GM18909 (cell line): ENCODE results near the gene KCNJ11.

Source experiments
- ATAC-seq: cut with Tn5 transposase; IDR thresholded peaks from one replicate; pipeline ENCODE4 v1.9.1; 2021; ENCODE audit warnings: mild to moderate bottlenecking; ENCODE audit not compliant: unreplicated experiment, poor library complexity

Gene KCNJ11

GRCh38 chr11:17369684-17370243, 18.7 kb downstream of the KCNJ11 start:
- no peak for ATAC-seq

GRCh38 chr11:17369094-17369493, 19.4 kb downstream of the KCNJ11 start:
- no peak for ATAC-seq

GRCh38 chr11:17368551-17368950, 19.9 kb downstream of the KCNJ11 start:
- ATAC-seq, result no peak

- no peak for ATAC-seq
Observed at GRCh38 chr11:17366495-17366894, 22.0 kb downstream of the KCNJ11 start.

- ATAC-seq, result peak; percentile 58
Observed at GRCh38 chr11:17354601-17354991, 33.9 kb downstream of the KCNJ11 start.

- ATAC-seq, result no peak
Observed at GRCh38 chr11:17353821-17354600, 34.4 kb downstream of the KCNJ11 start.

GRCh38 chr11:17352950-17353820, 35.3 kb downstream of the KCNJ11 start:
- ATAC-seq, result peak; percentile 54

GRCh38 chr11:17351510-17352176, 36.8 kb downstream of the KCNJ11 start, which contains the start of gene NCR3LG1:
NCR3LG1 (plus strand) TSS chr11:17351800; CDS start chr11:17351970, 170 bp downstream.
- no peak for ATAC-seq

- ATAC-seq, result no peak
Observed at GRCh38 chr11:17351172-17351509, 37.3 kb downstream of the KCNJ11 start.

GRCh38 chr11:17350455-17351171, 37.8 kb downstream of the KCNJ11 start:
- no peak for ATAC-seq

- no peak for ATAC-seq
Observed at GRCh38 chr11:17347676-17348075, 40.8 kb downstream of the KCNJ11 start.

- ATAC-seq, result no peak
Observed at GRCh38 chr11:17343907-17344306, 44.6 kb downstream of the KCNJ11 start.

GRCh38 chr11:17343257-17343656, 45.2 kb downstream of the KCNJ11 start:
- no peak for ATAC-seq
